CD4-positive, alpha-beta T cell treated with Interferon alpha-2 for 1 hour (primary cell): ENCODE measurements around the gene TRIM13.
"Not testable (repeated sequence)": the region's sequence is repeated elsewhere in the genome, so short reads cannot be mapped to it uniquely, and the experiment has no call there.

Experiments used
- DNase-seq, 2 donors: peaks; one replicate each; pipeline ENCODE4 v3.0.0-alpha.2; 2020 to 2022

Gene TRIM13

DNA sequence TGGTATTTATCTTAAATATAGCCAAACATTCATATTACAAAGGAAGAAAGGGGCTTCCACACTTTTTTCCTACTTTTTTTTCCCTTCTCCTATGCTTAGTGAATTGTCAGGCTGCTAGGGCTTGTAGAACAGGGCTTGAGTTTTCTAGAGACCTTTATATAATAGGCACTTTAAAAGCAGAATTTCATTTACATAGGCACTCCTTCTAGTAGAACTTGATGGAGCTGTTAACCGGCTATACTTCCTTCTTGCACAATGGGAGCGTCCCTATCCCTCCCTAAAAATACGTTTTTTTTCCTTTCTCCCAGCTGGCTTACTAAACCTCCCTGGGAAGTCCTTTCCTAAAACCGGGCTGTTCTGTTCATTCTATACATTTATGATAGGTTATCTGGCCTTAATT is 1.1 kb downstream of the TRIM13 start:
- no peak for DNase-seq

DNA sequence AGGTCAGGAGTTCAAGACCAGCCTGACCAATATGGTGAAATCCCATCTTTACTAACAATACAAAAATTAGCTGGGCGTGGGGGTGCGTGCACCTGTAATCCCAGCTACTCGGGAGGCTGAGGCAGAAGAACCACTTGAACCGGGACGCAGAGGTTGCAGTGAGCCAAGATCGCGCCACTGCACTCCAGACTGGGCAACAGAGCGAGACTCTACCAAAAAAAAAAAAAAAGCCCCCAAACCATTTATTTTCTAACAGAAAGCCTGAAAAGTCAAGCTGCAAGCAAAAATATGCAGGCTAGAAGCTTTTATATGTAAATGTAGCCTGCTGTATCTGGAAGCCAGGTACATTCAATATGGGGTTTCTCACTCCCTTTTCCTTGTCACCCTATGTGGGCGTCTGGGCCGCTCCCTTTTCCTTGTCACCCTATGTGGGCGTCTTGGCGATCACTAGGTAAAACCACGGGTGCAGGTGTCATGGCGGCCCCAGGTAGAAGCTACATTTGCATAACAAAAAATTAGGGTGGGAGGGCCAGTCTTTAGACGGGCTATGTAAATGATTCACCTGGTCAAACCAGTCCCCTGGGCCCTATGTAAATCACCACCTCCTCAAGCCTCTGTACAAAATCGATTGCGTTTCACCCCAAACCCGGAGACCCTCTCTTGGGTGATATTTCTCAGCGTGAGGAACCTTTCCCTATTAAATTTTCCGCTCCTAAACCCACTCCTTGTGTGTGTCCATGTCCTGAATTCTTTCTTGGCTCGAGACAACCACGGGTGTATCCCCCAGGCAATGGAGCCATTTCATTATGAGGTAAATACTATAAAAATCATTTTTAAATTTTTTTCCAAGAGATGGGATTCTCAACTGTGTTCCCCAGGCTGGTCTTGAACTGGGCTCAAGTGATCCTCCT is 2.1 kb downstream of the TRIM13 start:
- DNase-seq, result no peak

- DNase-seq, result no peak
These were observed 4.4 kb downstream of the TRIM13 start for GRCh38 chr13:50001287-50001686.

- DNase-seq, result no peak
These were observed 9.7 kb downstream of the TRIM13 start for GRCh38 chr13:50006426-50007135.

GRCh38 chr13:50011461-50011860 is 14.6 kb downstream of the TRIM13 start:
- no peak for DNase-seq

DNA sequence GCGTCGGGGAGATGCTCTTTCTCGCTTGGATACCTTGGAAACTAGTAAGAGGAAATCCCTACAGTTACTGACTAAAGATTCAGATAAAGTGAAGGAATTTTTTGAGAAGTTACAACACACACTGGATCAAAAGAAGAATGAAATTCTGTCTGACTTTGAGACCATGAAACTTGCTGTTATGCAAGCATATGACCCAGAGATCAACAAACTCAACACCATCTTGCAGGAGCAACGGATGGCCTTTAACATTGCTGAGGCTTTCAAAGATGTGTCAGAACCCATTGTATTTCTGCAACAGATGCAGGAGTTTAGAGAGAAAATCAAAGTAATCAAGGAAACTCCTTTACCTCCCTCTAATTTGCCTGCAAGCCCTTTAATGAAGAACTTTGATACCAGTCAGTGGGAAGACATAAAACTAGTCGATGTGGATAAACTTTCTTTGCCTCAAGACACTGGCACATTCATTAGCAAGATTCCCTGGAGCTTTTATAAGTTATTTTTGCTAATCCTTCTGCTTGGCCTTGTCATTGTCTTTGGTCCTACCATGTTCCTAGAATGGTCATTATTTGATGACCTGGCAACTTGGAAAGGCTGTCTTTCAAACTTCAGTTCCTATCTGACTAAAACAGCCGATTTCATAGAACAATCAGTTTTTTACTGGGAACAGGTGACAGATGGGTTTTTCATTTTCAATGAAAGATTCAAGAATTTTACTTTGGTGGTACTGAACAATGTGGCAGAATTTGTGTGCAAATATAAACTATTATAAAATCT is 15.7 kb downstream of the TRIM13 start:
- no peak for DNase-seq

DNA sequence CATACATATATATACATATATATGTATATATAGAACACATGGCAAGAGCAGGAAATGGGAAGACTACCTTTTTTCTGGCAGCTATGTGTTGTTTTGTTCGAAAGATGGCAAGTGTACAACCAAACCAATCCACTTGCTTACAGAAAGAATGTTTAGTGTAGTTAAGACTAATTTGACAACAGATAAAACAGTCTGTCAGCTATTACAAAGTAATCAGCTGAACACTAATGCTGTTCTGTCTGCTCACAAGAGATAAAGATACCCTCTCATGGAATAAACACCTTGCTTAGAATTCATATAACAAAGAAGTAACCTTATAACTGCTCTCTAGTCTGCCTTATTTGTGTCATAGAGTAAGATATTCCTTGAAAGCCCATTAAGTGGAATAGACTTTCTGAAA is 17.5 kb downstream of the TRIM13 start:
- no peak for DNase-seq

GRCh38 chr13:50015258-50015657 is 18.4 kb downstream of the TRIM13 start, which contains the start of gene KCNRG:
KCNRG (plus strand) TSS chr13:50015444; CDS start chr13:50015494, 50 bp downstream.
- no peak for DNase-seq

DNA sequence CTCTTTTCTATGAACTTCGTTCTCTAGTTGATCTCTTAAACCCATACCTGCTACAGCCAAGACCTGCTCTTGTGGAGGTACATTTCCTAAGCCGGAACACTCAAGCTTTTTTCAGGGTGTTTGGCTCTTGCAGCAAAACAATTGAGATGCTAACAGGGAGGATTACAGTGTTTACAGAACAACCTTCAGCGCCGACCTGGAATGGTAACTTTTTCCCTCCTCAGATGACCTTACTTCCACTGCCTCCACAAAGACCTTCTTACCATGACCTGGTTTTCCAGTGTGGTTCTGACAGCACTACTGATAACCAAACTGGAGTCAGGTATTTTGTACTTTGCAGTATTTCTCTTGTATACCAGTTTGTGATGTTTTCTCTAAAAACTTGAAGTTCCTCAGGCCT is 18.9 kb downstream of the TRIM13 start:
- no peak for DNase-seq

- no peak for DNase-seq
These were observed 19.6 kb downstream of the TRIM13 start for GRCh38 chr13:50016444-50016843.

DNA sequence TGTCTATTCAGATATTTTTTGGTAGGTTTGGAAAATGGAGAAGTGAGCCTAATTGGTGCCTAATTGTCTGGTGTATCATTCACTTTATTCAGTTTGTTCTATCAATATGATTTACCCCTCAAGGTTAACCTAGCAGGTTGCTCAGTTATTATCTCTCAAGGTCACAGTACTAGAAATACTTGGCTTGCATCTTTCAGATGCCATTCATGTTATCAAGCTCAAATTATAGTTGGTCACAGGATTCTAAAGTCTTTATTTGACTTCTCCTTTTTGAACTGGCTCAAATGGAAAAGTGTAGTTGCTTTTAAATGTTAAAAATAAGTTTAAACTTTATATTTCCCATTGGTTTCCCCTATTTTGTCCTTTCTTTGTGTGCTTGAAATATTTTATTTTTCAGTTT is 21.0 kb downstream of the TRIM13 start:
- DNase-seq, result no peak

- DNase-seq, result no peak
These were observed 28.6 kb downstream of the TRIM13 start for GRCh38 chr13:50025436-50025835.

- no peak for DNase-seq
These were observed 30.1 kb downstream of the TRIM13 start for GRCh38 chr13:50026788-50027473.

GRCh38 chr13:50030315-50030714 is 33.5 kb downstream of the TRIM13 start:
- no peak for DNase-seq

DNA sequence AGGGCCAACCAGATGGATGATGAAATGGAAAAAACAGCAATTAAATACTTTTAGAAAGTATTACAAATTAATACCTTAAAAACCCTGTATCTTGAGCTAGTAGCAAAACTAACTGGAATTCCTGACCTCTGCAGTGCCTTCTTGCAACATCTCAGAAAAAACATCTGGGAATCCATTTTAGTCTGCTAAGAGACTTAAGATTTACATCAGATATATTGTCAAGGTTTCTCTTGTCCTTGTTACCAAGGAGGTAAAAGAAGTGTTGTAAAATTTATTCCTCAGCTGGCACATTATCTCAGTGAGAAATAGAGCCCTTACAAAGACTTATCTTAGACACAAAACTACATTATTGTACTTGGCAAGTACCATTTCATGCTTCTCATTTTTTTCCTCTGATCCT is 36.9 kb downstream of the TRIM13 start:
- no peak for DNase-seq

GRCh38 chr13:50037788-50038187 is 40.9 kb downstream of the TRIM13 start:
- DNase-seq, result no peak

DNA sequence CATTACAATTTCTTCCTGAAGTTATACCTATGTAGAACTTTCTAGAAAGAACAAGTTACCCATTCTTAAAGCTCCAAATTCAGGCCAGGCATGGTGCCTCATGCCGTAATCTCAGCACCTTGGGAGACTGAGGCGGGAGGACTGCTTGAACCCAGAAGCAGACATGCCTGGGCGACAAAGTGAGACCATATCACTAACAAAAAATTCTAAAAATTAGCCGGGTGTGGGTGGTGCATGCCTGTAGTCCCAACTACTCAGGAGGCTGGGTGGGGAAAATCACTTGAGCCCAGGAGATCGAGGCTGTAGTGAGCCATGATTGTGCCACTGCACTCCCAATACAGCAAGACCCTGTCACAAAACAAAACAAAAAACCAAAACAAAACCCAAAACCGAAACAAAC is 41.4 kb downstream of the TRIM13 start:
- DNase-seq, result no peak

- DNase-seq, result no peak
These were observed 55.6 kb downstream of the TRIM13 start for GRCh38 chr13:50052478-50052877.

GRCh38 chr13:50053844-50054243 is 57.0 kb downstream of the TRIM13 start:
- DNase-seq, result no peak

- DNase-seq, result no peak
These were observed 58.6 kb downstream of the TRIM13 start for GRCh38 chr13:50055454-50055853.

GRCh38 chr13:50060718-50061117 is 63.9 kb downstream of the TRIM13 start:
- DNase-seq, result no peak

DNA sequence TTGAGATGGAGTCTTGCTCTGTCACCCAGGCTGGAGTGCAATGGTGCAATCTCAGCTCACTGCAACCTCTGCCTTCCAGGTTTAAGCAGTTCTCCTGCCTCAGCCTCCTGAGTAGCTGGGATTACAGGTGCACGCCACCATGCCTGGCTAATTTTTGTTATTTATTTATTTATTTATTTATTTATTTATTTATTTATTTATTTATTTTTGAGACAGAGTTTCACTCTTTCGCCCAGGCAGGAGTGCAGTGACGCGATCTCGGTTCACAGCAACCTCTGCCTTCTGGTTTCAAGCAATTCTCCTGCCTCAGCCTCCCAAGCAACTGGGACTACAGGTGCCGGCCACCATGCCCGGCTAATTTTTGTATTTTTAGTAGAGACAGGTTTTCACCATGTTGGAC is 65.5 kb downstream of the TRIM13 start:
- DNase-seq, result not testable (repeated sequence)

GRCh38 chr13:50065712-50066111 is 68.9 kb downstream of the TRIM13 start:
- no peak for DNase-seq
